Endothelial cell of hepatic sinusoid (primary cell): ENCODE data around the gene DENND6B.
"Not testable (repeated sequence)": the region's sequence is repeated elsewhere in the genome, so short reads cannot be mapped to it uniquely, and the experiment has no call there.

ENCODE experiments used
- in situ Hi-C: cut with HindIII; loops from 2 replicates; pipeline ENCODE4 v1.10.0; 2017; ENCODE audit warnings: low sequenced_read_pairs

The DENND6B gene, protein sequence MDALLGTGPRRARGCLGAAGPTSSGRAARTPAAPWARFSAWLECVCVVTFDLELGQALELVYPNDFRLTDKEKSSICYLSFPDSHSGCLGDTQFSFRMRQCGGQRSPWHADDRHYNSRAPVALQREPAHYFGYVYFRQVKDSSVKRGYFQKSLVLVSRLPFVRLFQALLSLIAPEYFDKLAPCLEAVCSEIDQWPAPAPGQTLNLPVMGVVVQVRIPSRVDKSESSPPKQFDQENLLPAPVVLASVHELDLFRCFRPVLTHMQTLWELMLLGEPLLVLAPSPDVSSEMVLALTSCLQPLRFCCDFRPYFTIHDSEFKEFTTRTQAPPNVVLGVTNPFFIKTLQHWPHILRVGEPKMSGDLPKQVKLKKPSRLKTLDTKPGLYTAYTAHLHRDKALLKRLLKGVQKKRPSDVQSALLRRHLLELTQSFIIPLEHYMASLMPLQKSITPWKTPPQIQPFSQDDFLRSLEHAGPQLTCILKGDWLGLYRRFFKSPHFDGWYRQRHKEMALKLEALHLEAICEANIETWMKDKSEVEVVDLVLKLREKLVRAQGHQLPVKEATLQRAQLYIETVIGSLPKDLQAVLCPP

DNA sequence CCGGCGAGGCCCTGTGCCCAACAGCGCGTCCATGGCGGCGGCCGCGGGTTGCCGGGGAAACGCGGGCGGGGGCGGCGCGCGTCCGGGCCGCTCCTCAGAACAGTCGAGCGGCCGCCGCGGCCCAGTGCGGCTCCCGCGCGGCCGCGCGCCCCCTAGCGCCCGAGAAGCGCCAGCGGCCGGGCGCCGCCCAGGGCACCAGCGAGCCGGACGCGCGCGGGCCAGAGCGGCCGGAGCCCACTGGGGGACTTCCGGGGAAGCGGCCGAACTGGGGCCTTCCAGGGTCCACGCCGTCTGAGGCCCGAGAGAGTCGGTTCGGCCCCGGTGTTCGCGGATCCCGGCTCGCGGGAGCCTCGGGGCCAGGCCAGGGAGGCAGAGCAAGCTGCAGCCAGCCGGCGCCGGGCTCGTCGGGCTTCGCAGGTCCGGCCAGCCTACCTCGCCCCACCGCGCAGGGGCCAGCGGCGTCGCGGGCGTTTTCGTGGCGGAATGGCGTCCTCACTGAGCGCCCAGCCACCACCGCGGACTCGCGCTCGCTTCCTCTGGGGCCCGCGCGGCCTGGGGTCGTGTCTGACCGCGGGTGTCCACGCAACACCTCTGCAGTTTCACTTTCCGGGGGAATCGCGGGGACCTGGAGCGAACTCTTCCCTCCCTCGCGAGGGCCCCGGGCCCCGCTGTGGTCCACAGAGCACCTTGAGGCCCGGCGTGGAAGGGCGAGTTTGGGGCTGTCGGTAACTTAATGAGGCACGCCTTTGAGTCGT lies at the start of gene DENND6B:
Gene DENND6B, minus strand, starts transcription at position 57 of the 755 bp plus-strand sequence. Its CDS starts 24 bp downstream, at position 33.
- in situ Hi-C loops, result no loop called here

DNA sequence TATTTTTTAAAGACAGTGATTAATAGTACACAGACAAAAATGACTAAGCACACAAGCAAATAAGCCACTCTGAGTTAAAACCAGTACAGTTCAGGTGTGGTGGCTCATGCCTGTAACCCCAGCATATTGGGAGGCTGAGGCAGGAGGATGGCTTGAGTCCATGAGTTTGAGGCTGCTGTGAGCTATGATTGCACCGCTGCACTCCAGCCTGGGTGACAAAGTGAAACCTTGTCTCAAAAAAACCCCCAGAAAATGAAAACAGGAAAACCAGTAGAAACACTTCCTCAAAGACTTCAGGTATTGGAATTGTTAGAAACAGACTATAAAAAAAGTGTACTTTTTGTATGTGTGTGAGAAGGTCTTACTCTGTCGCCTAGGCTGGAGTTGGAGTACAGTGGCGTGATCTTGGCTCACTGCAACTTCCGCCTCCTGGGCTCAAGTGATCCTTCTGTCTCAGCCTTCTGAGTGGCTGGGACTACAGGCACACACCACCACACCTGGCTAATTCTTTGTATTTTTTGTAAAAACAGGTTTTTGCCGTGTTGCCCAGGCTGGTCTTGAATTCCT lies 49.4 kb upstream of the DENND6B start:
- in situ Hi-C loops, result no loop called here

DNA sequence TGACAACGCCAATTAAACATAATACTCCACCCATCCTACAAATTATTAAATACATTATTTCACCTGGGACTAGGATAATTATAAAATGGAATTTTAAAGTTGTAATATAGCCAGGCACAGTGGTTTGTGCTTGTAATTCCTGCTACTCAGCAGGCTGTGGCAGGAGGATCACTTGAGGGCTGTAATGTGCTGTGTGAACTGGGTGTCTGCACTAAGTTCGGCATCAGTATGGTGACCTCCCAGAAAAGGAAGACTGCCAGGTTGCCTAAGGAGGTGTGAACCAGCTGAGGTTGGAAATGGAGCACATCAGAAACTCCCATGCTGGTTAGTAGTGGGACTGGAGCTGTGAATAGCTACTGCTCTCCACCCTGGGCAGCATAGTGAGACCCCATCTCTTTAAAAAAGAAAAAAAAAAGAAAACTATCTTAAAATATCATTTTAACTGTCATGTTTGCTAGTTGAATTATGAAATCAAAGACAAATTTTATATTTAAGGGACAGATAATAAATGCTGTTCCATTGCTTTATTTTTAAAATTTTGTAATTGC lies 44.4 kb upstream of the DENND6B start:
- in situ Hi-C loops, result no loop called here

DNA sequence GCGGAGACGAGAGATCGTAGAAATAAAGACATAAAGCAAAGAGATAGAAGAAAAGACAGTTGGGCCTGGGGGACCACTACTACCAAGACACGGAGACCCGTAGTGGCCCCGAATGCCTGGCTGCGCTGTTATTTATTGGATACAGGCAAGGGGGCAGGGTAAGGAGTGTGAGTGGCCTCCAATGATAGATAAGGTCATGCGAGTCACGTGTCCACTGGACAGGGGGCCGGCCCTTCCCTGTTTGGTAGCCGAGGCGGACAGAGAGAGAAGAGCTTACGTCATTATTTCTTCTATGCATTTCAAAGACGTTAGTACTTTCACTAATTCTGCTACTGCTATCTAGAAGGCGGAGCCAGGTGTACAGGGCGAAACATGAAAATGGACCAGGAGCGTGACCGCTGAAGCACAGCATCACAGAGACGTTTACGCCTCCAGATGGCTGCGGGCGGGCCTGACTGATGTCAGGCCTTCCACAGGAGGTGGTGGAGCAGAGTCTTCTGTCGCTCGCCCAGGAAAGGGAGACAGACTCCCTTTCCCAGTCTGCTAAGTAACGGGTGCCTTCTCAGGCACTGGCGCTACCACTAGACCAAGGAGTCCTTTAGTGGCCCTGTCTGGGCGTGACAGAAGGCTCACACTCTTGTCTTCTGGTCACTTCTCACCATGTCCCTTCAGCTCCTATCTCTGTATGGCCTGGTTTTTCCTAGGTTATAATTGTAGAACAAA lies 41.1 kb upstream of the DENND6B start:
- in situ Hi-C loops, result no loop called here

DNA sequence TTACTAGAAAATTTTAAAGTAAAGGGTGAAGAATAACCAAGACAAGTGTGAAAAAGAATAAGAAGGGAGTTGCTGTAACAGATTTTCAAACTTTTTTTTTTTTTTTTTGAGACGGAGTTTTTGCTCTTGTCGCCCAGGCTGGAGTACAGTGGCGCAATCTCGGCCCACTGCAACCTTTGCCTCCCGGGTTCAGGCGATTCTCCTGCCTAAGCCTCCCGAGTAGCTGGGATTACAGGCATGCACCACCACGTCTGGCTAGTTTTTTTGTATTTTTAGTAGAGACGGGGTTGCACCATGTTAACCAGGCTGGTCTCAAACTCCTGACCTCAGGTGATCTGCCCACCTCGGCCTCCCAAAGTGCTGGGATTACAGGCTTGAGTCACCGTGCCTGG lies 37.0 kb upstream of the DENND6B start:
- in situ Hi-C loops, result not testable (repeated sequence)

DNA sequence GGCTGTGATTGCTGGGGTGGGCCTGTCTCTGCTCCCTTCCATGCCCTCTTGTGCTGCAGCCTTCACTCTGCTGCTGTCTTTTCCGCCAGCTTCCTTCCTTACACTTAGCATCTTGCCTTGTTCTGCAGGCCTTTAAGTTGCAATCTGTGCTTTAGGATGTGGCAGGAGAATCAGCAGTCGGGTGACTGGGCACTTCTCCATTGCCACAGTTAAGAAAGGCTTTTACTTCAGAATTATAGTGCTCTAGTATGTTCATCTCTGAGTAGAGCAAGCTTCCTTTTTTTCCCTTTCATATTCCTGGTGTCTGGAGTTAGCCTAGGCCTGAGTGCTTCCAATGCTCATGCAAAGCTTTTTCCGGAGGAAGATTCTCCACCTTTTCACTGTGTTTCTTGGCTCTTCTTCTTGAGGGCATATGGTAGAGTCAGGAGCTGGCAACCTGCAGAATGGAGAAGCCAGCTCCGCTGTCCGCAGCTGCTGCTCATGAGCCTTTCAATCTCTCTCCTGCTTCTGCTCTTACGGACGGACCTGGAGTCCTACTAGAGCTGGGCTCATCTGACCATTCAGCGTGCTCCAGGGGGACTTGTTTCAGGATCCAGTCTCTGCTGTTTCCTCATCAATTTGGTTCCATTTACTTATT lies 36.5 kb upstream of the DENND6B start:
- in situ Hi-C loops, result no loop called here

DNA sequence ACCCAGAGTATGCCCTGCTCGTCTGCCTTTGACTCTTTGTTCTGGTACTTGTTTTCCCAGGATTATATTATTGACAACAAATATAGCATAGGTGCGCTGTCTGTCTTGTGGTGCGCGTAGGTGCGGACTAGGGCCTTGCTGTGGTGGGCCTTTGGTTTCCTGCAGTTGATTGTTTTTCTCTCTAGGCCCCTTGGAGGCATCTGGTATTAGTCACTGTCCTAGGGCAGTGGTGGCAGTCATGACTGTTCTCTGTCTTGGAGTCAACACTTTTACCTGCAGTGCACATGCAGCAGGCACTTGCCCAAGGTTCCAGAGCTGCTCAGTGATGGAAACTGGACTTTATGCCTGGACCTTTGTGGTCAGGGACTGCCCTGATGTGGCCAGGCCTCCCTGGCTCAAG lies 34.9 kb upstream of the DENND6B start:
- in situ Hi-C loops, result no loop called here

DNA sequence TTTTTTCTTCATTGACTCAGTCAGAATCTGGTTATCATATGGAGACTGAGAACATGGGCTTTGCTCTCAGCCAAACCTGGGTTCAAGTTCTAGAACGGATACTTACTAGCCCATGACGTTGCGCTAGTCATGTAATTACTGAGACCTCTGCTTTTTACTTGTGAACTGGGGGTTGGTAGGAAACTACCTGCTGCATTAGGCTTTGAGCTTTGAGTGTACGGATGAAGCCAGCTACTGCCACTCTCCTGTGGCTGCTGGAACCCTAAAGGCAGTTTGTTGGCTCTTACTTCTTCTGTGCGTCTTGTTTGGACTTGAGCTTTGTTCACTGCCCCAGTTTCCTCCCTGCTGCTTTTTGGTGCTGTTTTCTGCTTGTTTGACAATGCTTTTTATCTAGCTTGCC lies 34.4 kb upstream of the DENND6B start:
- in situ Hi-C loops, result no loop called here

DNA sequence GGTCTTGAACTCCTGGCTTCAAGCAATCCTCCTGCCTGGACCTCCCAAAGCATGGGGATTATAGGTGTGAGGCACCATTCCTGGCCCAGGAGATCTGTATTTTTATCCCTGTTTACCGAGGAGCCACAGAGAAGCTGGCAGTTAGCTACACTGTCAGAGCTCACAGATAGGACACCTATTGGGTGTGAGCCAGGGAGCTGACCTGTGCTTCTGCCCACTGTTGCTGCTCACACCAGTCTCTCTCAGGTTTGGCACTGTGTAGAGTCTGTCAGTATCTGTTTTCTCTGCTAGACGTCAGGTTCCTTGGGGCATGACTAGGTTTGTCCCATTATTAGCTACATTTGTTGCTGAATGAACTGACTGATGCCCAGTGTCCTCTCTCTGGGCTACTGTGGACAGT lies 33.8 kb upstream of the DENND6B start:
- in situ Hi-C loops, result no loop called here

DNA sequence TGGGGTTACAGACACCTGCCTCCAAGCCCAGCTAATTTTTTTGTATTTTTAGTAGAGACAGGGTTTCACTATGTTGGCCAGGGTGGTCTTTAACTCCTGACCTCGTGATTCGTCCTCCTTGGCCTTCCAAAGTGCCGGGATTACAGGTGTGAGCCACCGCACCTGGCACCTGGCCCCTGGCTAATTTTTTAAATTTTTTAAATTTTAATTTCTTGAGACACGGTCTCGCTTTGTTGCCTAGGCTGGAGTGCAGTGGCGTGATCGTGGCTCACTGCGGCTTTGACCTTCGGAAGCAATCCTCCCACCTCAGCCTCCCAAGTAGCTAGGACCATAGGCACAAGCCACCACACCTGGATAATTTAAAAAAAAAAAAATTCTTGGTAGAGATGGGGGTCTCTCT lies 30.9 kb upstream of the DENND6B start:
- in situ Hi-C loops, result loop anchor here (10.0 kb wide), 2 partner anchors 73 to 143 kb away; no protein-coding TSS in a partner anchor

DNA sequence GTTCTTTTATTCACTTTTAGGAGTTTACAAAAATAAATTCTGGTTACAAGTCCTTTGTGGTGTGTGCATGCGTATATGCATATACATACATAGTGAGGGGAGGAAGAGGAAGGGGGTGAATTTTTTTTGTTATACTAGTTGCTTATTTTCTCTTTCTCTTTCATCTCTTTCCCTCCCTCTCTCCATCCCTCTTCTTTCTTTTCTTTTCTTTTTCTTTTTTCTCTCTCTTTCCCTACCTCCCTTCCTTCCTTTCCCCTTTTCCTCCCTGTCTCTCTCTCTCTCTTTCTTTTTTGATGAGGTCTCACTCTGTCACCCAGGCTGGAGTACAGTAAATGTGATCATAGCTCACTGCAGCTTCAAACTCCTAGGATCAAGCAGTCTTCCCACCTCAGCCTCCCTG lies 30.4 kb upstream of the DENND6B start:
- in situ Hi-C loops, result loop anchor here (10.0 kb wide), 2 partner anchors 72 to 142 kb away; no protein-coding TSS in a partner anchor

DNA sequence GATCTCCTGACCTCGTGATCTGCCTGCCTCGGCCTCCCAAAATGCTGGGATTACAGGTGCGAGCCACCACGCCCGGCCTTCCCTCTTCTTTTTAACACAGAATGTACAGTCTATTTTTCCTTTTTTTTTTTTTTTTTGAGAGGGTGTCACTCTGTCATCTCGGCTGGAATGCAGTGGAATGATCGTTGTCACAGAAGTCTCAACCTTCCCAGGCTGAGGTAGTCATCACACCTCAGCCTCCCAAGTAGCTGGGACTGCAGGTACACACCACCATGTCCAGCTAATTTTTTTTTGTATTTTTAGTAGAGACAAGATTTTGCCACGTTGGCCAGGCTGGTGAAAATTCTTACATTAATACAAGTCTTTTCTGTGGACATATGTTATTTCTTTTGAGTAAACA lies 29.4 kb upstream of the DENND6B start:
- in situ Hi-C loops, result loop anchor here (10.0 kb wide), 2 partner anchors 71 to 141 kb away; no protein-coding TSS in a partner anchor

DNA sequence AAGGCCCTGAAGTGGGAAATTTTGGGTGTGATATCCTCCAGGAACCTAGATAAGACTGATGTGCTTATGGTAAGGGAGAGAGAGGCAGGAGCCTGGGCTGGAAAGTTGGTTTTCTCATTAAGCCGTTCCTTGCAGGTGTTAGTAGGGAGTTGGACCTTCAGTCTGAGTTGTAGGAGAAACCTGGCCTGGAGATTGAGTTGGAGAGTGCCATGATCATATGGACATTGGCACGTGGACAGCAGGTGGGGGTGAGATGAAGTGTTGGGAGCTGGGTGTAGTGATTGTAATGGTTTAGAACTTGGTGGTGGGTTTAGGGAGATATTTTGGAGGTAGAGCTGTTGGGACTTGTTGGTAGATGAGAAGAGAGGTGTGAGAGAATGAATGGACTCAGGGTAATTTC lies 21.2 kb upstream of the DENND6B start:
- in situ Hi-C loops, result no loop called here

DNA sequence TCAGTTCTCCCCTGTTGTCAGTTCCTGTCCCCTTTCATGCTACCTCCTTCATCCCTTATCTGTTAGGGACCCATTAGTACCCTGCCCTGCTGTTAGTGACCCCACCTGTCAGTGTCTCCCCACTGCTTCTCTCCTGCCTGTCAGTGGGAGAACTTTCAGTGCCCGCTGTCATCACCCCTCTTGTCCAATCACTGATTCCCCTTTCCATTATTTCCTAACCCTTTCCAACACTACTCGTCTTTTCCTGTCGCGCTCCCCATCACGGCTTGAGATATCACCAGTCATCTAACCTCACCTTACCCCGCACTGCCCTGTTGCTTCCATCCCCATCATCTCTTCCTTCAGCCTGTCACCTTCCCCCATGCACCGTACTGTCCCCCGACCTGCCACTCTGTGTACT lies 20.3 kb upstream of the DENND6B start:
- in situ Hi-C loops, result no loop called here

DNA sequence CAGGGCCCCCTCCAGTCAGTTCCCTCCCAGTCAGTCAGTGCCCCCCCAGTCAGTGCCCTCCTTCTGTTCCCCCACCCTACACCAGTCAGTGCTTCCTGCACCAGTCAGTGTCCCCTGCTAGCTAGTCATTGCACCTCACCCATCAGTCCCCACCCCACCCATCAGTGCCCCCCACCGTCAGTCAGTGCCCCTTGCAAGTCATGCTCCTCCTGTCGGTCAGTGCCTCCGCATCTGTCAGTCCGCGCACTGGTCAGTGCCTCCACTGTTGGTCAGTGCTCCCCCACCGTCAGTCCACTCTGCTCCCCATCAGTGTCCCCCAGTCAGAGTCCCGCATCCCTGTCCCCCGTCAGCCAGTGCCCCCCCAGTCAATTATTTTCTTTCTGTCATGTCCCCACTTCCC lies 19.7 kb upstream of the DENND6B start:
- in situ Hi-C loops, result no loop called here

DNA sequence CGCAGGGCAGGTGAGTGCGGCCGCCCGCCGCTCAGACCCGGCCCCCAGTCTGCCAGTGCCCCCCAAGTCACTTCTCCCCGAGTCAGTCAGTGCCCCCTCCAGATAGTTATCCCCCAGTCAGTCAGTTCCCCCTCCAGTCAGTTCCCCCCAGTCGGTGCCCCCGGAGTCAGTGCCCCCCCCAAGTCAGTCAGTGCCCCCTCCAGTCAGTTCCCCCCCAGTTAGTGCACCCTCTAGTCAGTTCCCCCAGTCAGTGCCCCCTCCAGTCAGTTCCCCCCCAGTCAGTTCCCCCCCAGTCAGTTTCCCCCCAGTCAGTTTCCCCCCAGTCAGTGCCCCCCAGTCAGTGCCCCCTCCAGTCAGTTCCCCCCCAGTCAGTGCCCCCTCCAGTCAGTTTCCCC lies 16.7 kb upstream of the DENND6B start:
- in situ Hi-C loops, result no loop called here

DNA sequence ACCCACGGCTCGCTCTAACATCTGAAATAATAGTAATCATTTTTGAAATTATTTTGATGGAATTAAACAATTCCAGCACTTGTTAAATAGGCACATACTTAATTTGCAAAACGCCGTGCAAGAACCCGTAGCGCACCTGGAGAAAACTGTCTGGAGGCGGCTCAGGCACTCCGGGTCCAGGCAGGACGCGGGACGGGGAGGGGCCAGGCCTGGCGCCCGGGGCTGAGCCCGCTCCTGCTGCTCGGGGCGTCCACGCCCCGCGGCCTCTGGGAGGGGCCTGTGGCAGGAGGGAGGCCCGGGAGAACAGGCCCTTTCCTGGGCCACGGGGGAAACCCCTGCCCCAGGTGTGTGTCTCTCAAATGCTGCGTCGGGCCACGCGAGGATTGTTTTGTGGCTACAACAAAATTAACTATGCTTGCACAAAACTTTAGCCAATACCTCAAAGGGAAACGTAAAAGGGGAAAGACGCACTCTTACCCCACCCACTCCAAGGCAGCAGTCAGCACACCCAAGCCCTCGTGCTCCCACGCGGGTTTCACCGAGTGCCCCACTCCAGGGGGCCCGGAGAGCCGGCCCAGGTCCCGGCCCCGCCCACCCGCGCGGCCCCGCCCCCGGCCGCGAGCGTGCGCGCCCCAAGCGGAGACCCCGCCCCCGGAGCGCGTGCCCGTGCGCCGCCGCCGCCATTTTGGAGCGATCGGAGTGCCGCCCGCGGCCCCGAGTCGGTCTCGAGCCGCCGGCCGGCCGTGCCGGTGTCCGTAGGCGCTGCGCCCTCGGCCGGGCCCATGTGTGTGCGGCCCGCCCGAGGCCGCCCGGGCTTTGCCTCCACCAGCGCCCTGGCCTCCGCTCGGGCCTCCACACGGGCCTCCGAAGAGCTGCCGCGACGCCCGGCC lies 16.1 kb upstream of the DENND6B start, which contains the start of gene PPP6R2:
Gene PPP6R2, plus strand, starts transcription at position 677 of the 890 bp plus-strand sequence. CDS start 50,582 bp downstream, outside the sequence.
- in situ Hi-C loops, result no loop called here

DNA sequence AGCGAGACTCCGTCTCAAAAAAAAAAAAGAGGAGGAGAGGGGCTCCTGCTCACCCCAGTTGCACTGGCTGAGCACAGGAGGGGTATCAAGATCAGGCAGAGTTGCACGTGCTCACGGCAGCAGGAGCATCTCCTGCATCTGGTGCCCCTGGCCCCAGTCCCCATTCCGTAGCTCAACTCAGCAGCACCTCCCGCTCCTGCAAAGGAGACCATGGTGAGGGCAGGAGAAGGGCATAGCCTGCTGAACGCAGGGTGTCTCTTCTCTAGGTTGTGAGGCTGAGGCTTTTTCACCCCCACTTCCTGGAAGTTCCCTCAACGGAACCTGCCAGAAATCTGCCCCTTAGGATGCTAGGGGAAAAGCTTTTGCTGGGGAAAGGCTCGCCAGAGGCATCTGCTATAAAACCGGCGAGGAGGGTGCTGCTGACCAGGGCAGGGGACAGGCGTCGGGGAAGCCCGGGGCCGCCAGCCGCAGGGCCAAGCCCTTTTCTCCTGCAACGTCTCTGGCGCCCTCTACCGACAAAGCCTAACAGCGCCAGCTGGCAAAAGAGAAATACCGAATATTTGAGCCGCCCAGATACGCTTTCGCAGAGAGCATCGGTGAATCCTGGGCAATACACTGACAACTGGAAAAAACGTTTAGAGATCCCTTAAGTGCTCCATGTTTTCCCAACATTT lies 15.3 kb upstream of the DENND6B start:
- in situ Hi-C loops, result no loop called here
